CD4-positive, alpha-beta T cell (primary cell): ENCODE results near the gene SH3RF2. TPM values are rescaled to one million over a fixed set of nuclear protein-coding genes. Genes with fewer than 3 reads are reported as not detected.
"Not testable (repeated sequence)": the region's sequence is repeated elsewhere in the genome, so short reads cannot be mapped to it uniquely, and the experiment has no call there.

ENCODE experiments used
- ATAC-seq: fragments of 200-7000 bp; cut with Tn5 transposase; one replicate; pipeline ENCODE4 v1.10.0; 2022; ENCODE audit warnings: mild to moderate bottlenecking; ENCODE audit not compliant: poor library complexity
- CTCF ChIA-PET: fragments of 350-600 bp; sonication (Branson Sonifier 250); formaldehyde crosslinking; loops from one replicate; lab custom pipeline; 2021; ENCODE audit warnings: antibody characterized with exemption, inconsistent platforms; lab: Charles Lee
- POLR2A ChIA-PET: fragments of 350-600 bp; sonication (Branson Sonifier 250); formaldehyde crosslinking; loops from one replicate; lab custom pipeline; 2021; ENCODE audit warnings: antibody characterized with exemption, inconsistent platforms; lab: Charles Lee
- DNase-seq, 14 experiments: peaks; one replicate each; pipeline ENCODE4 v3.0.0-alpha.2; 2013 to 2020; ENCODE audit warnings: mixed read lengths in 2 of 14
- H3K27ac ChIP-seq, 2 donors: one replicate each; pipeline versions ENCODE4 v1.5.1 to v1.7.0; 2013; ENCODE audit warnings: low read length in 2 of 2, low read depth in 1 of 2, mild to moderate bottlenecking in 1 of 2
- H3K27me3 ChIP-seq, 2 experiments: 1 replicate in 1 of 2; 2 replicates in 1 of 2; pipeline versions ENCODE4 v1.6.1 to v1.7.0; 2013; ENCODE audit warnings: low read length in 2 of 2, control low read depth in 1 of 2, mild to moderate bottlenecking in 1 of 2, moderate library complexity in 1 of 2; ENCODE audit not compliant: insufficient read depth in 2 of 2, control insufficient read depth in 1 of 2
- H3K36me3 ChIP-seq: one replicate; pipeline ENCODE4 v1.6.1; 2013; ENCODE audit warnings: low read length, control low read depth; ENCODE audit not compliant: insufficient read depth
- H3K4me1 ChIP-seq: one replicate; pipeline ENCODE4 v1.6.1; 2013; ENCODE audit warnings: low read length, control low read depth; ENCODE audit not compliant: insufficient read depth
- H3K4me3 ChIP-seq: one replicate; pipeline ENCODE4 v1.5.1; 2013; ENCODE audit warnings: mild to moderate bottlenecking, low read length, moderate library complexity
- H3K9me3 ChIP-seq, 2 experiments: 1 replicate in 1 of 2; 2 replicates in 1 of 2; pipeline versions ENCODE4 v1.6.1 to v1.7.0; 2013; ENCODE audit warnings: low read length in 2 of 2, mild to moderate bottlenecking in 2 of 2, control low read depth in 1 of 2, moderate library complexity in 1 of 2; ENCODE audit not compliant: control insufficient read depth in 1 of 2, insufficient read depth in 1 of 2
- H3K27ac Mint-ChIP-seq: one replicate; pipeline ENCODE4 v1.8.0; 2020; ENCODE audit warnings: mixed read lengths
- H3K27me3 Mint-ChIP-seq: one replicate; pipeline ENCODE4 v1.8.0; 2021; ENCODE audit warnings: mixed read lengths
- H3K36me3 Mint-ChIP-seq: one replicate; pipeline ENCODE4 v1.8.0; 2021; ENCODE audit warnings: low read depth, mixed read lengths
- H3K4me1 Mint-ChIP-seq: one replicate; pipeline ENCODE4 v1.8.0; 2021; ENCODE audit warnings: low read depth, mixed read lengths
- H3K4me3 Mint-ChIP-seq: one replicate; pipeline ENCODE4 v1.8.0; 2020; ENCODE audit warnings: mild to moderate bottlenecking, mixed read lengths
- H3K9me3 Mint-ChIP-seq: one replicate; pipeline ENCODE4 v1.8.0; 2020; ENCODE audit warnings: mixed read lengths
- CTCF ChIP-seq: fragments of 200-600 bp; IDR thresholded peaks from one replicate; pipeline ENCODE4 v1.8.0; 2022; ENCODE audit warnings: antibody characterized with exemption, mild to moderate bottlenecking
- intact Hi-C, 2 experiments: fragments of 100-400 bp; cut with DNase I in 1 of 2; cut with micrococcal nuclease in 1 of 2; formaldehyde crosslinking; loops; one replicate each; pipeline versions ENCODE4 v1.15.1 to v1.9.0; 2023 to 2025; cut with DNase I, micrococcal nuclease
- total RNA-seq, 174 experiments: library from RNA in 2 of 174; stranded (reverse) in 2 of 174; gene quantifications; one replicate each; pipeline ENCODE4 v1.2.3 and lab custom pipeline; 2021 to 2026

SH3RF2 gene
- total RNA-seq, 2 experiments from 2014 or later = 0.11 to 0.42 TPM

DNA sequence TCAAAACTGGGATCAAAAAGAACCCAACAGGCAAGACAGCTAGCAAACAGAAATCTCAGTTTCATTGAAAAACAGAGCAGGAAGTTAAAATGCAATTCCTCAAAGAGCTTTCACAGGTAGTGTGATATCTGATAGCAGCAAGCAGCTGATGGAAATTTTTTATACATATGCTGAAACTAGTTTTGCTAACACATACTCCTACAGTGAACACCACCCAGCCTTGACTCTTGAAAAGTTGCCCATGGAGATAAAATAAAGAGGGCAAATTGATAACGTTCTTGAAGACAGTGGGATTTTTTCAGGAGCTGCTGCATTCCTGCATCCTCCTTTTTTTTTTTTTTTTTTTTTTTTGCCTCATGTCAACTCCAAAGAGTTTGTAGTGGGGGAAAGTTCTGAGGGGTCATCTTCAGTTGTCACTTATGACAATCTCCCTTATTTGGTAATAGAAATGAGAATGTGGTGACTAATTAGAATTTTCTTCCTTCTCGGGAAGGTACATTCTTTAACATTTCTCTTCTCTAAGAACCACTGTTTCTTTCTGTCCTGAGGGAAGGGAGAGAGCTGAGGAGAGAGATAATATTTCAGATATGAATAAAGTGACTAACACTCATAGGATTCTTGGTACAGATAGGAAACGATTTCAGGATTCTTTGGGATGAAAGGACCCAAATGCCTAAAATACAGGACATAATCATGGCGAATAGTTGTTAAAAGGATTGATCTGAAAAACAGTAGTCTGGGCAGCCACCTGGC is 24.6 kb downstream of the SH3RF2 start:
- Histone ChIP-seq H3K4me1 (no peaks in the 10 kb centered on the region), H3K27ac (no peak overlapping the region), H3K9me3 (no peaks in the 10 kb centered on the region), H3K36me3 (no peaks in the 10 kb centered on the region), H3K4me3 (no peak overlapping the region), H3K27me3 (no peaks in the 10 kb centered on the region)
- no peaks in the 10 kb centered on the region for H3K4me1 Mint-ChIP-seq
- CTCF ChIA-PET = interaction anchor here (1.1 kb wide), 1 partner anchor 10 kb away, joined by 4 read pairs; no protein-coding TSS in a partner anchor
- POLR2A ChIA-PET = no interaction called here
- ATAC-seq (no peak), DNase-seq (no peak)
- H3K4me3 Mint-ChIP-seq = no peak overlapping the region
- no peaks in the 10 kb centered on the region for H3K36me3 Mint-ChIP-seq
- no peaks in the 10 kb centered on the region for H3K27me3 Mint-ChIP-seq
- intact Hi-C loops = no loop called here
- no peak for TF ChIP-seq CTCF
- no peaks in the 10 kb centered on the region for H3K9me3 Mint-ChIP-seq
- H3K27ac Mint-ChIP-seq = no peak overlapping the region

GRCh38 chr5:145962001-145962400 is 25.6 kb downstream of the SH3RF2 start:
- no peaks in the 10 kb centered on the region for H3K27me3 ChIP-seq
- H3K36me3 ChIP-seq = no peaks in the 10 kb centered on the region
- H3K36me3 Mint-ChIP-seq = no peaks in the 10 kb centered on the region
- no peak overlapping the region for H3K27ac Mint-ChIP-seq
- ChIA-PET CTCF (no interaction called here), POLR2A (no interaction called here)
- H3K4me1 Mint-ChIP-seq = no peaks in the 10 kb centered on the region
- no peak for DNase-seq
- no peak overlapping the region for H3K27ac ChIP-seq
- H3K9me3 Mint-ChIP-seq = no peaks in the 10 kb centered on the region
- ATAC-seq = no peak
- intact Hi-C loops = no loop called here
- no peak overlapping the region for H3K4me3 Mint-ChIP-seq
- H3K27me3 Mint-ChIP-seq = no peaks in the 10 kb centered on the region
- no peak overlapping the region for H3K4me3 ChIP-seq
- no peaks in the 10 kb centered on the region for H3K4me1 ChIP-seq
- TF ChIP-seq CTCF = no peak
- H3K9me3 ChIP-seq = no peaks in the 10 kb centered on the region

DNA sequence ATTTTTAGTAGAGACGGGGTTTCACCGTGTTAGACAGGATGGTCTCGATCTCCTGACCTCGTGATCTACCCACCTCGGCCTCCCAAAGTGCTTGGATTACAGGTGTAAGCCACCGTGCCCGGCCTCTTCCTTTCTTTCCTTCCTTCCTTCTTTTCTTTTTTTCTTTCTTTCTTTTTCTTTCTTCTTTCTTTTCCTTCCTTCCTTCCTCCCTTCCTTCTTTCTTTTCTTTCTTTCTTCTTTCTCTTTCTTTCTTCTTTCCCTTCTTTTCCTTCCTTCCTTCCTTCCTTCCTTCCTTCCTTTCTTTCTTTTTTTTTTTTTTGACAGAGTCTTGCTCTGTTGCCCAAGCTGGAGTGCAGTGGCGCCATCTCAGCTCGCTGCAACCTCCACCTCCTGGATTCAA is 27.6 kb downstream of the SH3RF2 start:
- POLR2A ChIA-PET, CTCF ChIA-PET: not testable (repeated sequence)

DNA sequence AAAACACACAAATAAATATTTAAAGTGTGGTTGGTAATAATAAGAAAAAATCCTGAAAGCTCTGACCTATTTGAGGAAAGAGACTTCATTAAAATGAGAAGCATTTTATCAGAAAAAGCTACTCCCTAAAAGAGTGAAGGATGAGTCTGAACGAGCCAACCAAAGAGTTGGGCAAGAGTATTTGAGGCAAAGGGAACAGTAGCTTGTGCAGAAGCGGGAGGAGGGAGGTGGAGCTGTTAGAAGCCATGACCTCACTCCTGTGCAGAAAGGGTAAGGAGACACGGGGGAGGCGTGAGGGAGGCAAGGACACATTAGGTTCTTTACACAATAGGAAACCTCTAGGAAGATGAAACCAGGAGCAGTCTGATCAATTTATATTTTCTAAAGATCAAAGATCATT is 29.4 kb downstream of the SH3RF2 start:
- intact Hi-C loops = no loop called here
- ChIA-PET CTCF (no interaction called here), POLR2A (no interaction called here)
- no peak for ATAC-seq
- no peaks in the 10 kb centered on the region for H3K9me3 Mint-ChIP-seq
- H3K27me3 Mint-ChIP-seq = no peaks in the 10 kb centered on the region
- no peak for TF ChIP-seq CTCF
- Histone ChIP-seq H3K36me3 (no peaks in the 10 kb centered on the region), H3K9me3 (no peaks in the 10 kb centered on the region), H3K4me1 (no peaks in the 10 kb centered on the region), H3K4me3 (no peak overlapping the region), H3K27ac (no peak overlapping the region), H3K27me3 (no peaks in the 10 kb centered on the region)
- DNase-seq = no peak
- no peaks in the 10 kb centered on the region for H3K4me1 Mint-ChIP-seq
- no peak overlapping the region for H3K27ac Mint-ChIP-seq
- no peaks in the 10 kb centered on the region for H3K36me3 Mint-ChIP-seq
- no peak overlapping the region for H3K4me3 Mint-ChIP-seq

More for the DNA sequence above, 27.6 kb downstream of the SH3RF2 start:
- H3K27ac Mint-ChIP-seq, intact Hi-C loops, H3K4me1 Mint-ChIP-seq, ATAC-seq, H3K9me3 Mint-ChIP-seq, H3K4me3 Mint-ChIP-seq, H3K27me3 ChIP-seq, H3K36me3 Mint-ChIP-seq, H3K36me3 ChIP-seq, H3K27ac ChIP-seq, H3K4me1 ChIP-seq, H3K9me3 ChIP-seq, H3K27me3 Mint-ChIP-seq, DNase-seq, H3K4me3 ChIP-seq: not testable (repeated sequence)
